MM.1S (cell line): ENCODE results near the gene CLINT1.

Source experiments
- EZH2phosphoT487 ChIP-seq: fragments of 300-600 bp; sonication (generic); IDR thresholded peaks from 2 replicates; pipeline ENCODE4 v1.6.1; 2018; ENCODE audit warnings: antibody characterized with exemption, low read length
- TF ChIP-seq, protein P1 (sequence below): fragments of 300-600 bp; sonication (generic); IDR thresholded peaks from 2 replicates; pipeline ENCODE4 v1.5.1; 2016; ENCODE audit warnings: antibody characterized with exemption, low read length, mixed read lengths

DNA sequence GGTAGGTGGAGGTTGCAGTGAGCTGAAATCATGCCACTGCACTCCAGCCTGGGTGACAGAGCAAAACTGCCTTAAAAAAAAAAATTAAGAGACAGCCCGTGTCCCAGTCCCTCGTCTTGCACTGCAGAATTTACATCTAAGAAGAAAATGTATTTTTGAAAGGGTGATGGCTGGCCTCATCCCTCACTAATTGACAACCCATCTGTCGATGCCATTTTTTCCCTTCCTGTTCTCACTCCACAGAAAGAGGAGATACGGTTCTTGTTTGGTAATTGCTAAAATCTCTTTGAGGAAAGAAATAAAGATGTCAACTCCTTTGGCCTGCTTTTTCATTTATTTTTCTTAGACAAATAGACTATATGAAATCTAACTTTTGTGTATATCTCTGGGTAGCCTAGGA is 117.8 kb downstream of the CLINT1 start:
- TF ChIP-seq, protein P1, sequence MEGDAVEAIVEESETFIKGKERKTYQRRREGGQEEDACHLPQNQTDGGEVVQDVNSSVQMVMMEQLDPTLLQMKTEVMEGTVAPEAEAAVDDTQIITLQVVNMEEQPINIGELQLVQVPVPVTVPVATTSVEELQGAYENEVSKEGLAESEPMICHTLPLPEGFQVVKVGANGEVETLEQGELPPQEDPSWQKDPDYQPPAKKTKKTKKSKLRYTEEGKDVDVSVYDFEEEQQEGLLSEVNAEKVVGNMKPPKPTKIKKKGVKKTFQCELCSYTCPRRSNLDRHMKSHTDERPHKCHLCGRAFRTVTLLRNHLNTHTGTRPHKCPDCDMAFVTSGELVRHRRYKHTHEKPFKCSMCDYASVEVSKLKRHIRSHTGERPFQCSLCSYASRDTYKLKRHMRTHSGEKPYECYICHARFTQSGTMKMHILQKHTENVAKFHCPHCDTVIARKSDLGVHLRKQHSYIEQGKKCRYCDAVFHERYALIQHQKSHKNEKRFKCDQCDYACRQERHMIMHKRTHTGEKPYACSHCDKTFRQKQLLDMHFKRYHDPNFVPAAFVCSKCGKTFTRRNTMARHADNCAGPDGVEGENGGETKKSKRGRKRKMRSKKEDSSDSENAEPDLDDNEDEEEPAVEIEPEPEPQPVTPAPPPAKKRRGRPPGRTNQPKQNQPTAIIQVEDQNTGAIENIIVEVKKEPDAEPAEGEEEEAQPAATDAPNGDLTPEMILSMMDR: no peak
- TF ChIP-seq EZH2phosphoT487: no peak
